Fibroblast of peridontal ligament (primary cell): ENCODE data around the gene IL1RAPL1.

Source experiments
- DNase-seq: peaks from one replicate; pipeline ENCODE4 v3.0.0-alpha.2; 2010; ENCODE audit errors: extremely low read depth

Gene IL1RAPL1

DNA sequence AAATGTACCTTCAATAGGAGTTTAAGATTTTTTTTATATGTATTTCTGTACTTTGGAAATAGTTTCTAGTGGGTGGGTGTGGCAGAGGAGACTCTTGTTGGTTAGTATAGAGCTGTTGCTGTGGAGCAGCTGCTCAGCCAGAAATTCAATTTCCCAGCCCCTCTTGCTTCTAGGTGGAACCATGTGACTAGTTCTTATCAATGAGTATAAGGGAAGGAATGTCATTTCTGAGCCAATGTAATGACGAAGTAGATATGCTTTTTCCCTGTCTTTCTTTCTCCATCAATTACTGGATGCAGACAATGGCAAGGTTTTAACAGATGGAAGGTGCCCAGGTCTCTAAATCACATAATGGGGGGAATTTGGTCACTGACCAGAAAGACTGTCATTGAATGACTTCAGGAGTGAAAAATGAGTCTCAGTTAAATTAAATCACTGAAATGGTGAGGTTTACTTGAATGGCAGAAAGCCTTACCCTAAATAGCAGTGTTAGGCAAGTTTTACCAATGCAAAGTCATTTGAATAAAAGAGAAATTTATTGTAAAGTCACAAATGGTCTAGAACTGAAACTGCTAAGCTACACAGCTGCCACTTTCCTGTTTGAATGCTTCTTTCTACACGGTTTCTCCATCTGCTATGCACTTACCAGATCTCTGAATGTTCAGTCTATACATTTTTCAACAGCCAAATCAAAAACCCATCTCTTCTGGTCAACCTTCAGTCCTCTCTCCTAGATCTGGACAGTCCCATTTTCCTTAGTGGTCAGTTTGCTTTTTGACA, 832.7 kb downstream of the IL1RAPL1 start:
- peak; percentile 16 for DNase-seq

GRCh38 chrX:29422034-29422433, 834.8 kb downstream of the IL1RAPL1 start:
- DNase-seq = no peak

GRCh38 chrX:29431895-29432294, 844.6 kb downstream of the IL1RAPL1 start:
- DNase-seq = no peak

GRCh38 chrX:29432534-29432933, 845.3 kb downstream of the IL1RAPL1 start:
- no peak for DNase-seq

DNA sequence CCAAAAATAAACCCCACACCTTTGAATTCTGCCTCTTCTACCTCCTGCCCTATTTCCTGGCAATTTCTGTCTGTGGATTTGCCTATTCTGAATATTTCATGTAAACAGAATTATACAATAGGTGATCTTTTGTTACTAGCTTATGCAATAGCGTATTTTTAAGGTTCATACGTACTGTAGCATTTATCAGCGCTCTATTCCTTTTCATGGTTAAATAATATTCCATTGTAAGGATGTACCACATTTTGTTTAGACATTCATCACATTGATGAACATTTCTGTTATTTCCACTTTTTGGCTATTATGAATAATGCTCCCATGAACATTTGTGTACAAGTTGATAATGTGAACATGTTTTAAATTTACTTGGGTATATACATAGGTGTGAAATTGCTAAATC, 847.7 kb downstream of the IL1RAPL1 start:
- no peak for DNase-seq

- no peak for DNase-seq
Observed at GRCh38 chrX:29435396-29435795, 848.1 kb downstream of the IL1RAPL1 start.

DNA sequence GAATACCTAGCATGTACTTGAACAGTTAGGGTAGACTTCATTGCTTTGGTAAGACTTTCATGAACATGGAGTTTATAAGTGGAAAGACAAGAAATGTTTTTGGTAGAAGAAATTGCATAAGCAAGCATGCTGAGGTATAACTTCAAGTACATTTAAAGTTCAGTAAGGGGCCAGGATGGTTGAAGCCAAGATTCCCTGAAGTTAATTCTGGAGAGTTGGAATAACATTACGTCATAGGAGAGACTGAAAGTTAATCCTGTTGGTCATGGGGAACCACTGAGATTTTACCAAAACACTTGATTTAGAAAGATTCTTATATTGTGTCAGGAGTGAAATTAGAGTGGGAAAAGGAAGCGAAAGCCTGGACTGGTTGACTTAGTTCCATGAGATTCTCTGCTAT, 860.6 kb downstream of the IL1RAPL1 start:
- peak; percentile 48 for DNase-seq

DNA sequence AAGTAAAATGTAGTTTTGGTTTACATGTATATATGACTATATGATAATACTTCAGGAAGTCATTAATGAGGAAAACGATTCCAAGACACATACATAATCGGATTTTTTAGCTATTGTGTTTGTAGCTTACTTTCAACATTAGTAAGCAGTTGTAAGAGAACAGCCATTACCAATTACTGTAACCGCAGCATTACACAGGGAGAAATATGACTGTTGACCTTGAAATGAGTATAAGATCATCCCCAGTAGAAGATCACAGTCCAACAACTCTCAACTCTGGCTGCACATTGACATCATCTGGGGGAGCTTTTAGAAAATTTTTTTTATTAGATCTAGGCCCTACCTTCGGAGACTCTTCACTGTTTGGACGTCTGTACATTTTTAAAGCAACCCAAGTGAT, 866.1 kb downstream of the IL1RAPL1 start:
- DNase-seq = no peak

- DNase-seq = no peak
Observed at GRCh38 chrX:29455702-29456101, 868.5 kb downstream of the IL1RAPL1 start.

DNA sequence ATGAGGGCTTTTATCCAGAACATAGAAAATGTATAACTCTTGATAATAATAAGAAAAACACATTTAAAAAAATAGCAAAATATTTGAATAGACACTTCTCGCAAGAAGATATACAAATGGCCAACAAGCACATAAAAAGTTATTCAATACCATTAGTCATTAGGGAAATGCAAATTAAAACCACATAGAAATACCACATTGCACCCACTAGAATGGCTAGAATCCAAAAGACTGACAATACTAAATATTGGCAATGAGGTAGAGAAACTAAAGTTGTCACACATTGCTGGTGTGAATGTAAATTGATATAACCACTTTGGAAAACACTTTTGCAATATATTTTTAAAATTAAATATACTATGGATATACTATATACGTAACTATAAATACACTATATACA, 873.8 kb downstream of the IL1RAPL1 start:
- no peak for DNase-seq

DNA sequence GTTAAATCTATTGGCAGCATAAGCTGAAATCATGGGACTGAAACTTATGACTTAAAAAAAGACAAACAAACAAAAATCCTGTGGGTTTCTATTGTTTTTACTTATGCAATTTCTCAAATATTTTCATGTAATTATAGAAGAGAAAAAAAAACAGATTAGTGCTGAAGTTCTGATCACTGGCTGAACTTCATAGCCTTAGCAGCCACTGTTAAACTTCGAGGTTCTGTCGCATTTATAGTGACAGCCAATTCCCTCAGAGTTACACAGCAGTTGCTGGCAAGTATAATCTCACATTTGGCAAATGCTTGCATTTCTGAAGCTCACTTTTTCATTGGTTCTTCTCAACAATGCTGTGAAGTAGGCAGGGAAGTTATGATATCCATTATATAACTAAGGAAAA, 879.2 kb downstream of the IL1RAPL1 start:
- DNase-seq = peak; percentile 61

DNA sequence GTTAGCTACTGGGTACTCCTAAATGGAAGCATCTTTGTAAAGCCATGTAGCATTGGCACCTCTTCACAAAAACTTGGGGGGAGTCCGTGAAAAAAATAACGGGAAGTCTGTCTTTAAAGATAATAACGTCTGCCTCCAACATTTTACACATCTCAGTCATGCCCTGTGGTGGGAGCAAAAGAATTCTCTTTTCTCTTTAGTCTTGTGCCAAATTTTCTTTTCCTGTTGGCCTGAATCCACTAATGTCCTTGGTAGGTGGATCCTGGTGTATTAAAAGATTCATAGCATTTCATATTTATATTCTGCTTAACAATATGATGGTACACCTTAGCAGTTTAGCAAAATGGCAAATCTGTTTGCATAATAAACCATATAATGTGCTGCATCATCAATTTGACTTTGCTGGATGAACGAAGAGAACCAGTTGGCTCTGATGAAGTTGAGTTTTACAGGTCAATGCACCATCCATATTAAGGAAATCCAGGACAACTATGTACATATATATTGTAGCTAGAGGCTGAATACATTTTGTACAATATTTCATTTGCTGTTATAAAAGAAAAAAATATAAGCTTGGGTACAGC, 881.8 kb downstream of the IL1RAPL1 start:
- DNase-seq = no peak

GRCh38 chrX:29470030-29470429, 882.8 kb downstream of the IL1RAPL1 start:
- peak; percentile 78 for DNase-seq

- no peak for DNase-seq
Observed at GRCh38 chrX:29471829-29472228, 884.6 kb downstream of the IL1RAPL1 start.

GRCh38 chrX:29477878-29478277, 890.6 kb downstream of the IL1RAPL1 start:
- DNase-seq = no peak

DNA sequence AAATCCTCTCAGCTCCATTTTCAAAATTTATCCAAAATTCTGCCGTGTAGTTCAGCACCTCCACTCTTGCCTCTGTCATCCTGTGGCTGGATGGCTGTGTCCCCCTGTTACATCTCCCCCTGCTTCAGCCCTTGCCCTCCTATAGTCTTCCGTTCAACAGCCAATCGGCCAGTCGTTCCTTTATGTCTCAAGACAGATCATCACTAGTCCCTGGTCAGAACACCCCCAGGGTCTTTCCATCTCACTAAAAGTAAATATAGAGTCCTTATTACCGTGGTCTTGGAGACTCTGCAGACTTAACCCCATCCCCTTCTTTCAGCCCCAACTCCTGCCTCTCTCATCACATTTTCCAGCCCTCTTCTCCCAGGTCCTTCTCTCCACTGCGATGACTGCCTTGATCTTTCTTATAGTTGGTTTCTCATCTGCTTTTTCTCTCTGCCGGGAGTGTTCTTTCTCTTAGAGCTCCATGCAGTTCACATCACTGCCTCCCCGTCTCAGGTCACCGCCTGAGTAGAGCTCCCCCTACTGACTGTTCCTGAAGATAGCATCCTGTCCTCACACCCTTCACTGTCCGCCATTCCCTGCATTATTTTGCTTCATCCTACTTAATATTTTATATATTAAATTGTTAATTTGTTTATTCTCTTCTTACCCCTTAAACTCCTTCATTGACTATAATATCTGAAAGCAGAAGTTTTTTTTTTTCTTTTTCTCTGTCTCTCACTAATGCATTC, 891.3 kb downstream of the IL1RAPL1 start:
- peak; percentile 53 for DNase-seq

DNA sequence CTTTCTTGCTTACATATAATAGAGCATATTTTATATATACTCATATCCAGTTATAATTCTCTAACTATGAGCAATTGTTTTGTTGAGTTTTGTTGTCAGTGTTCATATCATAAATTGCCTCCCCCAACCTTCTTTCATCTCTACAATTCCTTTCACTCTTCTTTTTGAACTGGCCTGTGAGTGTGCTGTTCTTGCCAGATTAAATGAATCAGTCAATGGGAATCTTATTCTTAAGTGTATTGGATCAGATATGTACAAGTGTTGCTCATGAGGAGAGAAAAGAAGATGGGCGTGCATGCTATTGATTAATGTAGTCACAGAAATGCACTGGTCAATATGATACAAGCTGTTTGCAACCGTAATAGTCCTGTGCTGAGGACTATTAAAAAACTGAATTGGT, 900.0 kb downstream of the IL1RAPL1 start:
- DNase-seq = no peak

DNA sequence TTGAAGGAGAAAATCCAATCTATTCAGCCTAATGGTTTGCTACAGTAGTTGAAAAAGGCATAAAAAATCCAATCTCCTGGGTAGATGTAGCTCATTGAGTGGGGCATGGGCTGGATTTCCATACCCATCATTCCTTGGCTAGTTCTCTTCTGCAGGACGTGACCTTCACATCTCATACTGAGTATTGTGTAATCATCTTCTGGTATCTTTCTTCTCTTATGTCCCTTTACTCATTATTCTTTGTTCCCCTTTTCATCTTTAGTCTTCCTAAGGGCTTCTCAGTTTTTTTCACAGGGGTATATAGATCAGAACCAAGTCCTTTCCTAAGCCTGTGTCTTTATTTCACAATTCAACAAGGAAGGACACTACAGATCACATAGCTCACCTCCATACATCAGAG, 900.5 kb downstream of the IL1RAPL1 start:
- DNase-seq = no peak

- DNase-seq = peak; percentile 21
Observed at GRCh38 chrX:29488919-29489318, 901.7 kb downstream of the IL1RAPL1 start.

GRCh38 chrX:29490606-29491005, 903.4 kb downstream of the IL1RAPL1 start:
- no peak for DNase-seq

DNA sequence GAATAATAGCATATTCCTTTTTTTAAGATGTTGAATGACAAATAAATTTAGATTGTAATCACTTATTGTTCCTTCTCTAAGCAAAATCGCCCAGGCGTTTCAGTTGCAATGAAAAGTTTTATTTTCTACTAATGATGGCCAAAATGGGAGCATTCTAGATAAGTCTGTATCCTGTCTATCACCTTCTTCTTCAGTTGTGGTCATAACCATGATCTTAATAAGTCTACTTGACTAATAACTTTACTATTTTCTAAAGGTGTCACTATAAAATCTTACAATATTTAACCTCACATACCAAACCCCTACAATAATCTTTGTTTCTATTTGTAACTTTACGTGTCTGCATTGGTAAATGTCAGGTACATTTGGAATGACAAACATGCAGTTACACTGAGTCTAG, 904.4 kb downstream of the IL1RAPL1 start:
- DNase-seq = no peak

DNA sequence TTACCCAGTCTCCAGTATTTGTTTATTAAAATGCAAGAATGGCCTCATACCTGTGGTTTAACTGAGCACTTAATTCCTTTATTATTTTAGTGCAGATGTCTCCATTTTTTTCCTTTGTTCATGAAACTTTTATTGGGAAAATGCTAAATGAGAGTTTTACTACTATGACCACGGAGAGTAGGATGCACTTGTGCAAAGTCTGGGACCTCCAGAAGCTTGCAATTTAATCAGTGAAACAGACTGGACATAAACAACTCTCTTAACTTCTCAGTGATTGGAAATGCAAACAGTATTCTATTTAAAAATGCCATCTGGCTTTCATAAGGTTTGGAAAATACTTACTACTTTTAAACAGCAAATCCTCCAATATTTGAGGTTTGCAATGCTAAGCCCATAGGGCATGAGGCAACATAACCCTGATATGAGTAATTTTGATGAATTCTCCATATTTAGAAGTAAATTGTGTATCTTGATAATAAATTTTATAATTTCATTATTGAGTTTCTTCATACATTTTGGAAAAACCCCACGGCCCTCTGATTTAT, 909.5 kb downstream of the IL1RAPL1 start:
- peak; percentile 77 for DNase-seq

GRCh38 chrX:29506729-29507128, 919.5 kb downstream of the IL1RAPL1 start:
- no peak for DNase-seq
